GM23338 (cell line): ENCODE data around the gene KRTAP9-8.
"Not testable (repeated sequence)": the region's sequence is repeated elsewhere in the genome, so short reads cannot be mapped to it uniquely, and the experiment has no call there.

ENCODE experiments used
- CTCF ChIP-seq, 2 experiments: fragments of 200-600 bp in 1 of 2; sonication (generic) in 1 of 2; conservative IDR thresholded peaks; 2 replicates each; pipeline versions ENCODE4 v1.5.1 to v1.6.1; 2016 to 2017; ENCODE audit warnings: antibody characterized with exemption in 2 of 2, low read depth in 2 of 2, mild to moderate bottlenecking in 2 of 2, moderate library complexity in 1 of 2
- ETS1 ChIP-seq: IDR thresholded peaks from 2 replicates; pipeline ENCODE4 v1.6.1; 2016; ENCODE audit warnings: antibody characterized with exemption
- EZH2 ChIP-seq: fragments of 200-600 bp; sonication (generic); IDR thresholded peaks from one replicate; pipeline ENCODE4 v1.8.0; 2017; ENCODE audit warnings: antibody characterized with exemption, mild to moderate bottlenecking, low read depth; ENCODE audit not compliant: unreplicated experiment
- EZH2phosphoT487 ChIP-seq: fragments of 200-600 bp; sonication (generic); IDR thresholded peaks from one replicate; pipeline ENCODE4 v1.8.1; 2018; ENCODE audit warnings: antibody characterized with exemption; ENCODE audit not compliant: unreplicated experiment

DNA sequence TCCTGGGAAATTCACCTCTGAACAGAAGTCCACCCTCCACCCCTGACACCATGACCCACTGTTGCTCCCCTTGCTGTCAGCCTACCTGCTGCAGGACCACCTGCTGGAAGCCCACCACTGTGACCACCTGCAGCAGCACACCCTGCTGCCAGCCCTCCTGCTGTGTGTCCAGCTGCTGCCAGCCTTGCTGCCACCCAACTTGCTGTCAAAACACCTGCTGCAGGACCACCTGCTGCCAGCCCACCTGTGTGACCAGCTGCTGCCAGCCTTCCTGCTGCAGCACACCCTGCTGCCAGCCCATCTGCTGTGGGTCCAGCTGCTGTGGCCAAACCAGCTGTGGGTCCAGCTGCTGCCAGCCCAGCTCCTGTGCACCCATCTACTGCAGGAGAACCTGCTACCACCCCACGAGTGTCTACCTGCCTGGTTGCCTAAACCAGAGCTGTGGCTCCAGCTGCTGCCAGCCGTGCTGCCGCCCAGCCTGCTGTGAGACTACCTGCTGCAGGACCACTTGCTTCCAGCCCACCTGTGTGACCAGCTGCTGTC, 37.9 kb downstream of the KRTAP9-8 start, which contains the start of gene KRTAP9-7:
- TF ChIP-seq CTCF (conservative IDR thresholded peaks at IDR 0.05; ENCODE audit: low read depth in 2 of 2); EZH2phosphoT487; ETS1; EZH2: not testable (repeated sequence)
